OCI-M2 (cell line): ENCODE measurements around the gene TSTD2.
"Not testable (repeated sequence)": the region's sequence is repeated elsewhere in the genome, so short reads cannot be mapped to it uniquely, and the experiment has no call there.

Source experiments
- DNase-seq: peaks from one replicate; lab custom pipeline; 2025; ENCODE audit not compliant: unreplicated experiment; lab: John Stamatoyannopoulos, UW

The TSTD2 gene

DNA sequence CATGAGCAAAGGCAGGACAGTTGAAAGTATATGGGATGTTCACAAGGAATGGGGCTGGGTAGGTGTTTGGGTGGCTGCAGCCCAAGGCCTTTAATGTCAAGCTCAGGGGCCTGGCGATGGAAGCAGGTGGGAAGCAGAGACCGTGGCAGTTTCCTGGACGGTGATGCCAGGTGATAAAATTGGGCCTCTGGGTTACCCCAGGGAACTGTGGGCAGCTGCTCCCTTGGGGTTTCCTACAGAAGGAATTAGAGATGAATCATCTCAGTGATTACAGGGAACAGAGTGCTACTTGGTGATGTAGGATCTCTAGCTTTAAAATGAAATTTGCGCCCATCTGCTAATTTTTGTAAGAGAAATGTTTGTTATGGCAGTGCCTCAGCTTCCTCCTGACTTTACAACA is 39.2 kb downstream of the TSTD2 start:
- no peak for DNase-seq

DNA sequence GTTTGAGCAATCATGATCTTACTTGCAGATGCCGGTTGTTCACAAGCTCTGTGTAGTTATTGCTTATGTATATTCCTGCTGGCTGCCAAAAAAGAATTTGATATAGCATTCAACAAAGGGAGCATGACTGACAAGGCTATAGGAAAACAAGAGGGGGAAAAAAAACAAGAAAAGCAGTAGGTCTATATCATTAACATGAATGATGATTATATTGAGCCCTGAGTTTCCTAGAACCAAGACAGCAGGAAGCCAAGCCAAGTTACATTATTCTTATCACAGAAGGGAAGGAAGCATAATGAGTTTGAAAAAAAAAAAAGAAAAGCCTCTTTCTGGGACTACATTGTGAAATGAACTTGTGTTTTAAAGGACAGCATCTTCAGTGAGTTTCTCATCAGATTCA is 41.0 kb downstream of the TSTD2 start:
- no peak for DNase-seq

DNA sequence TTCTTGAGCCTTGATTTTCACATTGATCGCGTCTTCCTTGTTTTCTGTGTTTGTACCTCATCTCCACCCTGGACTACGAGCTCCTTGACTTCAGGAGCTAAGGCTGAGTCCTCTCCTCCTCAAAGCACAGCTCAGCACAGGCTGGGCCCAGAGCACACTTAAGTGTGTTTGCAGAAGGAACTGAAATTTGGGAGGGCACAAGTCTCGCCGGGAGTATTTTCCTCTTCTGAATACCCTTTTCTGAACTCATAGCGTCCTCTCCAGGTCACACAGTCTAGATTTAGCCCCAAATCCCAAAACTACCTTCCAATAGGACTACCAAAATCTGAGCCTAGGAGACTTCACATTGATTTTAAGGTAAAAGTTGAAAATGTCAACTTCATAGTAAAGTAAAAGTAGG is 41.6 kb downstream of the TSTD2 start:
- no peak for DNase-seq

- not testable (repeated sequence) for DNase-seq
Observed at GRCh38 chr9:97586909-97587308, 46.3 kb downstream of the TSTD2 start.

DNA sequence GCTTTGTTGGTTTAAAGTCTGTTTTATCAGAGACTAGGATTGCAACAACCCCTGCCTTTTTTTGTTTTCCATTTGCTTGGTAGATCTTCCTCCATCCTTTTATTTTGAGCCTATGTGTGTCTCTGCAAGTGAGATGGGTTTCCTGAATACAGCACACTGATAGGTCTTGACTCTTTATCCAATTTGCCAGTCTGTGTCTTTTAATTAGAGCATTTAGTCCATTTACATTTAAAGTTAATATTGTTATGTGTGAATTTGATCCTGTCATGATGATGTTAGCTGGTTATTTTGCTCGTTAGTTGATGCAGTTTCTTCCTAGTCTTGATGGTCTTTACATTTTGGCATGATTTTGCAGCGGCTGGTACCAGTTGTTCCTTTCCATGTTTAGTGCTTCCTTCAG is 48.4 kb downstream of the TSTD2 start:
- not testable (repeated sequence) for DNase-seq

DNA sequence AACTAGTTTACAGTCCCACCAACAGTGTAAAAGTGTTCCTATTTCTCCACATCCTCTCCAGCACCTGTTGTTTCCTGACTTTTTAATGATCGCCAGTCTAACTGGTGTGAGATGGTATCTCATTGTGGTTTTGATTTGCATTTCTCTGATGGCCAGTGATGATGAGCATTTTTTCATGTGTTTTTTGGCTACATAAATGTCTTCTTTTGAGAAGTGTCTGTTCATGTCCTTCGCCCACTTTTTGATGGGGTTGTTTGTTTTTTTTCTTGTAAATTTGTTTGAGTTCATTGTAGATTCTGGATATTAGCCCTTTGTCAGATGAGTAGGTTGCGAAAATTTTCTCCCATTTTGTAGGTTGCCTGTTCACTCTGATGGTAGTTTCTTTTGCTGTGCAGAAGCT is 51.6 kb downstream of the TSTD2 start:
- DNase-seq: not testable (repeated sequence)

DNA sequence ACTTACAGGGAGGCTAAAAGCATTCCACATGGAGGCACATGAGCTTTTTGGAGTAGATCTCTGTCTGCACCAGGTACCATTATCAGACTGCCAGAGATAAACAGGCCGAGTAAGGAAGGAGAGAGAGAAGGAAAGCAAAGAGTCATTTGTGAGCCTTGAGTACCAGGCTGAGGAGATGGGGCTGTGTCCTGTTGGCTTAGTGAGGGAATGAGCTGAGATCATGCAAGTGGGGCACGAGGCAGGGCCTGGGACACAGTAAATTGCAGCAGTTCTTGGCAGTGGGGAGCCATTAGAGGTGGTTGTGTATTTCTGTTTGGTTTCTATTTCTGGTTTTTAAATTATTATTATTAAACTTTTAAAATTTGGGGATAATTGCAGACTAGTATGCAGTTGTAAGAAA is 53.3 kb downstream of the TSTD2 start:
- DNase-seq: no peak

DNA sequence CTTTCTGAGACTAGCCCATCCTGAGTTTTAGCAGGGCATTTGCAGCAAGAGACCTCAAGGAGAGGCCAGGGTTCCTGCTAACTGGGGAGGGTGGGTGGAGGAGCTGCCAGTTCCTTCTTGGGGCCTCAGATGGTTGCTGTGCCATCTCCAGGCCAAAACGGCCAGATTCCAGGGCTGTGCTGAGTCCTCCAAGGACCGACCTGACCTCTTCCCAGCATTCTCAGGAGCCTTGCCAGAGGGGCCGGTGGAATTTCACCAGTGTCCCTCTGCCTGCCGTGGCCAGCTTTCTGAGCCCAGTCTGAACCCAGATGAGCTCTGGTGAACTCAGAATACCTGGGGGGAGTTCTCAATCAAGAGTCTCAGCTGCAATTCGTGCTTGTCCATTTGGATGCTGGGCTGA is 54.3 kb downstream of the TSTD2 start:
- DNase-seq: no peak

GRCh38 chr9:97577051-97577450 is 56.1 kb downstream of the TSTD2 start:
- no peak for DNase-seq

- no peak for DNase-seq
Observed at GRCh38 chr9:97575673-97576200, 57.4 kb downstream of the TSTD2 start.

GRCh38 chr9:97574921-97575672 is 58.1 kb downstream of the TSTD2 start:
- not testable (repeated sequence) for DNase-seq

DNA sequence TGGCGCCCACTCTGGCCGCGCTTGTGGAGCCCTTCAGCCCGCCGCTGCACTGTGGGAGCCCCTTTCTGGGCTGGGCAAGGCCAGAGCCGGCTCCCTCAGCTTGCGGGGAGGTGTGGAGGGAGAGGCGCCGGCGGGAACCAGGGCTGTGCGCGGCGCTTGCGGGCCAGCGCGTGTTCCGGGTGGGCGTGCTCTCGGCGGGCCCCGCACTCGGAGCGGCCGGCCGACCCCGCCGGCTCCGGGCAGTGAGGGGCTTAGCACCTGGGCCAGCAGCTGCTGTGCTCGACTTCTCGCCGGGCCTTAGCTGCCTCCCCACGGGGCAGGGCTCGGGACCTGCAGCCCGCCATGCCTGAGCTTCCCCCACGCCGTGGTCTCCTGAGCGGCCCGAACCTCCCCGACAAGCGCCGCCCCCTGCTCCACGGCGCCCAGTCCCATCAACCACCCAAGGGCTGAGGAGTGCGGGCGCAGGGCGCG is 59.0 kb downstream of the TSTD2 start:
- DNase-seq: not testable (repeated sequence)

DNA sequence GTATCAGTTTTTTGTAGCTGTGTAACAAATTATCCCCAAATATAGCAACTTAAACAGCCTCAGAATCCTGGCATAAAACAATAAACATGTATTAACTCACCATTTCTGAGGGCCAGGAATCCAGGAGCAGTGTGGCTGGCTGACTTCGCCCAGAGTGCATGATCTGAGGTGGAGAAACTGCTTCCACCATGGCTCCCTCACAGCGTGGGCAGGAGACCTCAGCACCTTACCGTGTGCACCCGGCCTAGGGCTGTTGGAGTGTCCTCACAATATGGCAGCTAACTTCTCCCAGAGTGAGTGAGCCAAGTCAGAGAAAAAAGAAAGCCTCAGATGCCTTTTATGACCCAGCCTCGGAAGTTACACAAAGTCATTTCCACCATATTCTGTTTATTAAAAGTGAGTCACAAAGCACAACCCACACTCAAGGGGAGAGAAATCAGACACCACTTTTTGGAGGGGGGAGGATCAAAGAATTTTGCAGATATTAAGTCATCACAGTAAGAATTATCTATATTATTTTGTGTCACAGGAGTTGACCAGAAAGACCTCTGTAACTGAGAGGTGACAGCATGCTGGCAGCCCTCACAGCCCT is 59.6 kb downstream of the TSTD2 start:
- no peak for DNase-seq

- no peak for DNase-seq
Observed at GRCh38 chr9:97572892-97573365, 60.2 kb downstream of the TSTD2 start.

GRCh38 chr9:97572196-97572891 is 60.8 kb downstream of the TSTD2 start:
- no peak for DNase-seq

- DNase-seq: no peak
Observed at GRCh38 chr9:97571664-97572063, 61.5 kb downstream of the TSTD2 start.

- no peak for DNase-seq
Observed at GRCh38 chr9:97570899-97571298, 62.3 kb downstream of the TSTD2 start.

- DNase-seq: no peak
Observed at GRCh38 chr9:97568461-97569275, 64.5 kb downstream of the TSTD2 start.

GRCh38 chr9:97567894-97568202 is 65.3 kb downstream of the TSTD2 start:
- DNase-seq: no peak

GRCh38 chr9:97567182-97567893 is 65.8 kb downstream of the TSTD2 start:
- no peak for DNase-seq
